Subcutaneous preadipocyte (primary cell): ENCODE data around the gene TUBGCP2. TPM values are rescaled to one million over a fixed set of nuclear protein-coding genes. Genes with fewer than 3 reads are reported as not detected.

Source experiments
- small RNA-seq: library from RNA; depleted of rRNA; stranded (forward); fragments of <200 nt; gene quantifications from one replicate; pipeline ENCODE3, GENCODE V24; 2012
- total RNA-seq: library from RNA; depleted of rRNA; stranded (reverse); fragments of >200 nt; gene quantifications from 2 replicates; pipeline ENCODE4 v1.2.3, GENCODE V29; 2012

The TUBGCP2 gene
- total RNA-seq, result 63.2 and 82.1 TPM in 2 replicates

GRCh38 chr10:133308421-133309099, at the start of gene TUBGCP2, which contains the start of gene ZNF511:
Gene TUBGCP2, minus strand, starts transcription at chr10:133308872. Its CDS starts 5,931 bp downstream, at chr10:133302941.
Gene ZNF511, plus strand, starts transcription at chr10:133308914. Its CDS starts 30 bp downstream, at chr10:133308944.

GRCh38 chr10:133357285-133358161, 48.9 kb upstream of the TUBGCP2 start, which contains the start of gene FUOM:
Gene FUOM, minus strand, starts transcription at chr10:133358019. Its CDS starts 12 bp downstream, at chr10:133358007.

GRCh38 chr10:133336577-133337369, 28.1 kb upstream of the TUBGCP2 start, which contains the start of gene CALY:
Gene CALY, minus strand, starts transcription at chr10:133336896. Its CDS starts 7,907 bp downstream, at chr10:133328989.

GRCh38 chr10:133276435-133277201, 32.1 kb downstream of the TUBGCP2 start, which contains the start of gene ADAM8:
Gene ADAM8, minus strand, starts transcription at chr10:133276868. Its CDS starts 51 bp downstream, at chr10:133276817.

GRCh38 chr10:133237588-133238465, 70.8 kb downstream of the TUBGCP2 start, which contains the start of gene VENTX:
Gene VENTX, plus strand, starts transcription at chr10:133237855. Its CDS starts 60 bp downstream, at chr10:133237915.

GRCh38 chr10:133230044-133230361, 78.7 kb downstream of the TUBGCP2 start, which contains the start of gene UTF1:
Gene UTF1, plus strand, starts transcription at chr10:133230217. Its CDS starts 72 bp downstream, at chr10:133230289.

Small RNAs within 50 kb of the gene (small RNA-seq; reads per million reads assigned to genes)
- not detected for gene BANF1P2

Other genes with a start within 250 kb of the TUBGCP2 start
- not detected in 2 replicates for gene ADGRA1, start 220.9 kb downstream of the TUBGCP2 start, total RNA-seq
- gene KNDC1, start 148.7 kb downstream of the TUBGCP2 start, total RNA-seq, result under 0.01 and 0.20 TPM in 2 replicates
- not detected in 2 replicates for gene UTF1, start 78.7 kb downstream of the TUBGCP2 start, total RNA-seq
- not detected in 2 replicates for gene VENTX, start 71.0 kb downstream of the TUBGCP2 start, total RNA-seq
- 0.73 and 1.4 TPM in 2 replicates for gene ADAM8, start 32.0 kb downstream of the TUBGCP2 start, total RNA-seq
- 31.2 and 33.4 TPM in 2 replicates for gene ZNF511, start within 50 bp of the TUBGCP2 start, total RNA-seq
- not detected in 2 replicates for gene CALY, start 28.0 kb upstream of the TUBGCP2 start, total RNA-seq
- not detected in 2 replicates for gene PRAP1, start 38.5 kb upstream of the TUBGCP2 start, total RNA-seq
- gene FUOM, start 49.1 kb upstream of the TUBGCP2 start, total RNA-seq, result 13.6 and 16.6 TPM in 2 replicates
- gene ECHS1, start 64.5 kb upstream of the TUBGCP2 start, total RNA-seq, result 58.5 and 61.7 TPM in 2 replicates
- gene PAOX, start 70.4 kb upstream of the TUBGCP2 start, total RNA-seq, result 4.1 and 4.8 TPM in 2 replicates
- 26.8 and 30.9 TPM in 2 replicates for gene MTG1, start 85.3 kb upstream of the TUBGCP2 start, total RNA-seq
- gene SPRN, start 115.8 kb upstream of the TUBGCP2 start, total RNA-seq, result 0.37 and 0.39 TPM in 2 replicates
- 1.1 and 1.6 TPM in 2 replicates for gene SCART1, start 145.1 kb upstream of the TUBGCP2 start, total RNA-seq
- under 0.01 and 0.39 TPM in 2 replicates for gene CYP2E1, start 218.5 kb upstream of the TUBGCP2 start, total RNA-seq